ENCODE data around the gene MAP3K13.

Gene MAP3K13

GRCh38 chr3:185317674-185318073 lies 45.3 kb upstream of the MAP3K13 start:
- no peak overlapping the region for H3K27ac ChIP-seq (ENCODE audit: low read length)

GRCh38 chr3:185318141-185318540 lies 44.8 kb upstream of the MAP3K13 start:
- no peak overlapping the region for H3K9ac ChIP-seq (ENCODE audit: low read depth, low read length)
- no peaks in the 10 kb centered on the region for H4K20me1 ChIP-seq (ENCODE audit: insufficient read depth, low read length)
- no peaks in the 10 kb centered on the region for H3K9me3 ChIP-seq (ENCODE audit: insufficient read depth, low read length, severe bottlenecking)
- DNase-seq, result no peak
- TF ChIP-seq EZH2 (IDR thresholded peaks at IDR 0.05; ENCODE audit: borderline replicate concordance, low read depth, low read length, severe bottlenecking) (no peak), CTCF (IDR thresholded peaks at IDR 0.05; ENCODE audit: borderline replicate concordance, extremely low read depth, low read length, poor library complexity, severe bottlenecking) (no peak)
- H3K27ac ChIP-seq (ENCODE audit: low read length), result no peak overlapping the region
- H3K27me3 ChIP-seq (ENCODE audit: insufficient read depth, low read length, poor library complexity), result no peaks in the 10 kb centered on the region
- H3K4me1 ChIP-seq (ENCODE audit: insufficient read depth, low read length), result no peaks in the 10 kb centered on the region
- no peaks in the 10 kb centered on the region for H3K36me3 ChIP-seq (ENCODE audit: insufficient read depth, low read length)
- no peak overlapping the region for H3K4me2 ChIP-seq (ENCODE audit: insufficient read depth, low read length)
- no peak overlapping the region for H3K4me3 ChIP-seq (ENCODE audit: low read depth in 1 of 2, low read length in 2 of 2)
- no peak overlapping the region for H2AFZ ChIP-seq (ENCODE audit: low read depth, low read length)
- no peaks in the 10 kb centered on the region for H3K79me2 ChIP-seq (ENCODE audit: insufficient read depth, low read length)
- no peak for ATAC-seq (ENCODE audit: insufficient read depth, low read depth)

More at GRCh38 chr3:185317674-185318073, 45.3 kb upstream of the MAP3K13 start:
- Histone ChIP-seq H3K4me2 (ENCODE audit: insufficient read depth, low read length) (no peak overlapping the region), H3K79me2 (ENCODE audit: insufficient read depth, low read length) (no peaks in the 10 kb centered on the region), H3K36me3 (ENCODE audit: insufficient read depth, low read length) (no peaks in the 10 kb centered on the region), H3K9me3 (ENCODE audit: insufficient read depth, low read length, severe bottlenecking) (no peaks in the 10 kb centered on the region), H3K9ac (ENCODE audit: low read depth, low read length) (no peak overlapping the region), H4K20me1 (ENCODE audit: insufficient read depth, low read length) (no peaks in the 10 kb centered on the region), H3K27me3 (ENCODE audit: insufficient read depth, low read length, poor library complexity) (no peaks in the 10 kb centered on the region), H3K4me3 (ENCODE audit: low read depth in 1 of 2, low read length in 2 of 2) (no peak overlapping the region), H3K4me1 (ENCODE audit: insufficient read depth, low read length) (no peaks in the 10 kb centered on the region), H2AFZ (ENCODE audit: low read depth, low read length) (no peak overlapping the region)
- ATAC-seq (ENCODE audit: insufficient read depth, low read depth), result no peak
- DNase-seq, result no peak
- TF ChIP-seq EZH2 (IDR thresholded peaks at IDR 0.05; ENCODE audit: borderline replicate concordance, low read depth, low read length, severe bottlenecking) (no peak), CTCF (IDR thresholded peaks at IDR 0.05; ENCODE audit: borderline replicate concordance, extremely low read depth, low read length, poor library complexity, severe bottlenecking) (no peak)

GRCh38 chr3:185319801-185320200 lies 43.1 kb upstream of the MAP3K13 start:
- ATAC-seq (ENCODE audit: insufficient read depth, low read depth) (no peak), DNase-seq (no peak)
- Histone ChIP-seq H3K27ac (ENCODE audit: low read length) (no peak overlapping the region), H3K4me3 (ENCODE audit: low read depth in 1 of 2, low read length in 2 of 2) (no peak overlapping the region), H2AFZ (ENCODE audit: low read depth, low read length) (no peak overlapping the region), H3K4me2 (ENCODE audit: insufficient read depth, low read length) (no peak overlapping the region), H3K79me2 (ENCODE audit: insufficient read depth, low read length) (no peaks in the 10 kb centered on the region), H3K36me3 (ENCODE audit: insufficient read depth, low read length) (no peaks in the 10 kb centered on the region), H4K20me1 (ENCODE audit: insufficient read depth, low read length) (no peaks in the 10 kb centered on the region), H3K4me1 (ENCODE audit: insufficient read depth, low read length) (no peaks in the 10 kb centered on the region), H3K9me3 (ENCODE audit: insufficient read depth, low read length, severe bottlenecking) (no peaks in the 10 kb centered on the region), H3K9ac (ENCODE audit: low read depth, low read length) (no peak overlapping the region), H3K27me3 (ENCODE audit: insufficient read depth, low read length, poor library complexity) (peaks cover 1% of the 10 kb centered on the region)
- TF ChIP-seq EZH2 (IDR thresholded peaks at IDR 0.05; ENCODE audit: borderline replicate concordance, low read depth, low read length, severe bottlenecking) (no peak), CTCF (IDR thresholded peaks at IDR 0.05; ENCODE audit: borderline replicate concordance, extremely low read depth, low read length, poor library complexity, severe bottlenecking) (no peak)

GRCh38 chr3:185320949-185321348 lies 42.0 kb upstream of the MAP3K13 start:
- Histone ChIP-seq H4K20me1 (ENCODE audit: insufficient read depth, low read length) (no peaks in the 10 kb centered on the region), H3K9ac (ENCODE audit: low read depth, low read length) (no peak overlapping the region), H3K79me2 (ENCODE audit: insufficient read depth, low read length) (no peaks in the 10 kb centered on the region), H2AFZ (ENCODE audit: low read depth, low read length) (no peak overlapping the region), H3K4me1 (ENCODE audit: insufficient read depth, low read length) (no peaks in the 10 kb centered on the region), H3K27ac (ENCODE audit: low read length) (no peak overlapping the region), H3K4me2 (ENCODE audit: insufficient read depth, low read length) (no peak overlapping the region), H3K9me3 (ENCODE audit: insufficient read depth, low read length, severe bottlenecking) (no peaks in the 10 kb centered on the region), H3K36me3 (ENCODE audit: insufficient read depth, low read length) (no peaks in the 10 kb centered on the region), H3K4me3 (ENCODE audit: low read depth in 1 of 2, low read length in 2 of 2) (no peak overlapping the region), H3K27me3 (ENCODE audit: insufficient read depth, low read length, poor library complexity) (peaks cover 11% of the 10 kb centered on the region)
- no peak for DNase-seq
- ATAC-seq (ENCODE audit: insufficient read depth, low read depth), result no peak
- TF ChIP-seq CTCF (IDR thresholded peaks at IDR 0.05; ENCODE audit: borderline replicate concordance, extremely low read depth, low read length, poor library complexity, severe bottlenecking) (no peak), EZH2 (IDR thresholded peaks at IDR 0.05; ENCODE audit: borderline replicate concordance, low read depth, low read length, severe bottlenecking) (no peak)

All from DND-41 (cell line).